ENCODE measurements around the gene MYH9. TPM values are rescaled to one million over a fixed set of nuclear protein-coding genes. Genes with fewer than 3 reads are reported as not detected.
A peak's percentile ranks its signal among the peaks of the same experiment; 100 is the strongest.

Gene MYH9
- polyA plus RNA-seq, 1 of the 3 experiments (the other 2 are of a cell fraction) = 303 TPM

- peak overlapping the region; percentile 76 for H3K4me2 ChIP-seq
- no peak overlapping the region for H2AFZ ChIP-seq (ENCODE audit: low read depth)
- peaks cover 100% of the 10 kb centered on the region for H3K79me2 ChIP-seq (ENCODE audit: insufficient read depth)
- peaks cover 76% of the 10 kb centered on the region for H3F3A ChIP-seq (replicated peaks; ENCODE audit: insufficient read depth)
- H3K36me3 ChIP-seq (replicated peaks in 1 of 2; ENCODE audit: control insufficient read depth in 1 of 2, insufficient read depth in 2 of 2, low read length in 1 of 2) = peaks cover 6% of the 10 kb centered on the region in 2 experiments
- peak overlapping the region; percentile 84 for H3K27ac ChIP-seq (ENCODE audit: low read depth in 2 of 2, low read length in 1 of 2)
- no peaks in the 10 kb centered on the region for H3K27me3 ChIP-seq (ENCODE audit: insufficient read depth)
- DNase-seq = peak; percentile 81
- no peaks in the 10 kb centered on the region for H3K9me3 ChIP-seq
- H3K9me2 ChIP-seq = no peaks in the 10 kb centered on the region
- CTCF ChIA-PET = interaction anchor here (0.6 to 1.6 kb wide), 5 partner anchors 8 to 82 kb away, joined by 3 to 4 read pairs (median 3); no protein-coding TSS in a partner anchor
- peak overlapping the region; percentile 44; the same call in 1 of the 2 replicates for H3K9ac ChIP-seq
- peak overlapping the region; percentile 10 to 40; a peak in 1 of 4 replicates for H3K4me3 ChIP-seq (ENCODE audit: low read depth in 2 of 2, low read length in 1 of 2)
- peaks cover 100% of the 10 kb centered on the region for H4K20me1 ChIP-seq (ENCODE audit: insufficient read depth)
- 2% methylated on average over 12 of the region's 13 CpGs for WGBS (ENCODE audit: low lambda C conversion rate)
- POLR2A ChIA-PET = interaction anchor here (1.1 kb wide), 1 partner anchor 13 kb away, joined by 3 read pairs; no protein-coding TSS in a partner anchor
- peaks cover 59 to 83% of the 10 kb centered on the region in 2 experiments for H3K4me1 ChIP-seq (ENCODE audit: control insufficient read depth in 1 of 2, insufficient read depth in 2 of 2, low read depth in 1 of 2, low read length in 1 of 2)
- peak; percentile 82 for TF ChIP-seq RCOR1 (IDR thresholded peaks at IDR 0.05; ENCODE audit: low read length)
- TF ChIP-seq PBX3 (IDR thresholded peaks at IDR 0.05) = peak; percentile 76
- TF ChIP-seq RXRA (IDR thresholded peaks at IDR 0.05; ENCODE audit: borderline replicate concordance, low read depth) = peak; percentile 69; the same call in 1 of the 2 replicates
- TF ChIP-seq ZBTB33 (IDR thresholded peaks at IDR 0.05; ENCODE audit: borderline replicate concordance, low read depth) = no peak
- TF ChIP-seq RFX5 (IDR thresholded peaks at IDR 0.05; ENCODE audit: low read length) = no peak
- no peak for TF ChIP-seq CHD2 (IDR thresholded peaks at IDR 0.05; ENCODE audit: low read length, partially characterized antibody)
- TF ChIP-seq SIN3A (IDR thresholded peaks at IDR 0.05; ENCODE audit: borderline replicate concordance, low read depth, low read length) = peak; percentile 88
- TF ChIP-seq MAX (IDR thresholded peaks at IDR 0.05; ENCODE audit: low read depth) = peak; percentile 30; the same call in 1 of the 2 replicates
- peak; percentile 24 for TF ChIP-seq CTCF (IDR thresholded peaks at IDR 0.05)
- peak; percentile 14; the same call in 1 of the 2 replicates for TF ChIP-seq FOSL2 (IDR thresholded peaks at IDR 0.05; ENCODE audit: borderline replicate concordance, low read depth)
- no peak for TF ChIP-seq FOXM1 (IDR thresholded peaks at IDR 0.05; ENCODE audit: low read depth)
- TF ChIP-seq EZH2phosphoT487 (IDR thresholded peaks at IDR 0.05; ENCODE audit: borderline replicate concordance, low read depth) = no peak
- TF ChIP-seq YY1 (IDR thresholded peaks at IDR 0.05; ENCODE audit: low read depth) = no peak
- no peak for TF ChIP-seq TAF1 (IDR thresholded peaks at IDR 0.05; ENCODE audit: borderline replicate concordance, low read depth, low read length)
- peak; percentile 74 for TF ChIP-seq TCF12 (IDR thresholded peaks at IDR 0.05)
- TF ChIP-seq MXI1 (IDR thresholded peaks at IDR 0.05; ENCODE audit: low read depth, low read length) = peak; percentile 53
- no peak for TF ChIP-seq GABPA (IDR thresholded peaks at IDR 0.05; ENCODE audit: low read depth)
- TF ChIP-seq IRF3 (IDR thresholded peaks at IDR 0.05; ENCODE audit: low read depth, low read length) = no peak
- TF ChIP-seq NRF1 (IDR thresholded peaks at IDR 0.05; ENCODE audit: low read depth, low read length) = no peak
- peak; percentile 12; the same call in 1 of the 2 replicates for TF ChIP-seq JUND (IDR thresholded peaks at IDR 0.05)
- peak; percentile 97 for TF ChIP-seq TEAD4 (IDR thresholded peaks at IDR 0.05; ENCODE audit: borderline replicate concordance, insufficient read depth)
- TF ChIP-seq USF2 (IDR thresholded peaks at IDR 0.05; ENCODE audit: borderline replicate concordance, low read depth, low read length) = no peak
- TF ChIP-seq EP300 (IDR thresholded peaks at IDR 0.05; ENCODE audit: borderline replicate concordance in 1 of 2, low read depth in 1 of 2, low read length in 1 of 2) = peak; percentile 65 to 69; a peak in 3 of 4 replicates
- TF ChIP-seq NFIC (IDR thresholded peaks at IDR 0.05; ENCODE audit: borderline replicate concordance) = peak; percentile 71
- no peak; the same call in 1 of the 2 replicates for TF ChIP-seq FOXJ3 (CRISPR knock-in tag; IDR thresholded peaks at IDR 0.05)
- no peak for TF ChIP-seq MEF2A (IDR thresholded peaks at IDR 0.05; ENCODE audit: borderline replicate concordance, low read depth)
- no peak for TF ChIP-seq POLR2AphosphoS5 (IDR thresholded peaks at IDR 0.05; ENCODE audit: low read depth, low read length)
Measured at GRCh38 chr22:36368359-36368983, 19.3 kb downstream of the MYH9 start.

All from SK-N-SH (cell line).